ENCODE results near the gene PDE9A. TPM values are rescaled to one million over a fixed set of nuclear protein-coding genes. Genes with fewer than 3 reads are reported as not detected.

Gene PDE9A
- total RNA-seq, 1 experiment from 2014 or later, result 31.9 TPM

- H3K9ac ChIP-seq (ENCODE audit: extremely low read depth, insufficient read length, low read length), result no peak overlapping the region
- Mint-ChIP-seq H3K4me3 (no peak overlapping the region), H3K27me3 (ENCODE audit: low read depth) (no peaks in the 10 kb centered on the region), H3K4me1 (no peaks in the 10 kb centered on the region), H3K27ac (no peak overlapping the region), H3K36me3 (ENCODE audit: insufficient read depth in 1 of 3, low read depth in 3 of 3) (peaks cover 19 to 33% (median 26%) of the 10 kb centered on the region in 3 experiments), H3K9me3 (no peaks in the 10 kb centered on the region)
- no peaks in the 10 kb centered on the region for H3K79me2 ChIP-seq (ENCODE audit: insufficient read depth, low read length)
- H3K56ac ChIP-seq (ENCODE audit: insufficient read length, low read depth, low read length), result no peak overlapping the region
- no peak overlapping the region for H3K4me2 ChIP-seq (ENCODE audit: insufficient read depth, insufficient read length, low read length)
- H2BK12ac ChIP-seq (ENCODE audit: insufficient read length, low read depth, low read length), result no peak overlapping the region
- no peak overlapping the region for H4K5ac ChIP-seq (ENCODE audit: insufficient read length, low read depth, low read length)
- no CpG with 5 or more reads among the region's 19 CpGs for WGBS (ENCODE audit: extremely low coverage, insufficient read length, low lambda C conversion rate)
- no peak overlapping the region for H2BK20ac ChIP-seq (ENCODE audit: low read depth, low read length, poor library complexity, severe bottlenecking)
- TF ChIP-seq CTCF (conservative IDR thresholded peaks at IDR 0.05), result no peak
- no peaks in the 10 kb centered on the region for H3K9me3 ChIP-seq (ENCODE audit: control insufficient read depth, low read depth, low read length)
- no peaks in the 10 kb centered on the region for H3K79me1 ChIP-seq (ENCODE audit: insufficient read depth, low read depth, low read length, poor library complexity, severe bottlenecking)
- H4K8ac ChIP-seq (replicated peaks; ENCODE audit: insufficient read length, low read depth, low read length), result no peak overlapping the region
- H3K27me3 ChIP-seq (ENCODE audit: insufficient read depth, low read length), result no peaks in the 10 kb centered on the region
- no peak overlapping the region for H2BK15ac ChIP-seq (ENCODE audit: low read depth, low read length)
- no peak overlapping the region for H3T11ph ChIP-seq (ENCODE audit: low read length)
- no peak overlapping the region for H3K4ac ChIP-seq (ENCODE audit: low read depth, low read length)
- no peak overlapping the region for H2BK120ac ChIP-seq (ENCODE audit: low read depth, low read length, poor library complexity, severe bottlenecking)
- H4K20me1 ChIP-seq (ENCODE audit: control insufficient read depth, insufficient read depth, insufficient read length), result no peaks in the 10 kb centered on the region
- H2AK5ac ChIP-seq (ENCODE audit: insufficient read length, low read length), result no peak overlapping the region
- H3K23ac ChIP-seq (ENCODE audit: insufficient read length, low read depth, low read length), result no peak overlapping the region
- DNase-seq, result no peak
- H2BK5ac ChIP-seq (ENCODE audit: insufficient read length, low read length), result no peak overlapping the region
- no peak overlapping the region for H3K18ac ChIP-seq (ENCODE audit: insufficient read length, low read depth, low read length)
- H3K4me1 ChIP-seq (ENCODE audit: insufficient read depth, low read length), result no peaks in the 10 kb centered on the region
- no peak overlapping the region for H3K14ac ChIP-seq (ENCODE audit: insufficient read depth, low read length)
- H3K27ac ChIP-seq (ENCODE audit: insufficient read length, low read depth, low read length), result no peak overlapping the region
- no peak overlapping the region for H4K91ac ChIP-seq (ENCODE audit: insufficient read length, low read depth, low read length)
- H3K23me2 ChIP-seq (ENCODE audit: insufficient read length, low read depth, low read length, poor library complexity, severe bottlenecking), result no peaks in the 10 kb centered on the region
- H2AFZ ChIP-seq (ENCODE audit: low read length), result no peak overlapping the region
Observed at GRCh38 chr21:42691901-42692559, 38.6 kb downstream of the PDE9A start.
